ENCODE measurements around the gene RAD51B. TPM values are rescaled to one million over a fixed set of nuclear protein-coding genes. Genes with fewer than 3 reads are reported as not detected.
A peak's percentile ranks its signal among the peaks of the same experiment; 100 is the strongest.
"Not testable (repeated sequence)": the region's sequence is repeated elsewhere in the genome, so short reads cannot be mapped to it uniquely, and the experiment has no call there.

Gene RAD51B
- total RNA-seq, 2 experiments from 2014 or later = 27.4 to 31.6 TPM

DNA sequence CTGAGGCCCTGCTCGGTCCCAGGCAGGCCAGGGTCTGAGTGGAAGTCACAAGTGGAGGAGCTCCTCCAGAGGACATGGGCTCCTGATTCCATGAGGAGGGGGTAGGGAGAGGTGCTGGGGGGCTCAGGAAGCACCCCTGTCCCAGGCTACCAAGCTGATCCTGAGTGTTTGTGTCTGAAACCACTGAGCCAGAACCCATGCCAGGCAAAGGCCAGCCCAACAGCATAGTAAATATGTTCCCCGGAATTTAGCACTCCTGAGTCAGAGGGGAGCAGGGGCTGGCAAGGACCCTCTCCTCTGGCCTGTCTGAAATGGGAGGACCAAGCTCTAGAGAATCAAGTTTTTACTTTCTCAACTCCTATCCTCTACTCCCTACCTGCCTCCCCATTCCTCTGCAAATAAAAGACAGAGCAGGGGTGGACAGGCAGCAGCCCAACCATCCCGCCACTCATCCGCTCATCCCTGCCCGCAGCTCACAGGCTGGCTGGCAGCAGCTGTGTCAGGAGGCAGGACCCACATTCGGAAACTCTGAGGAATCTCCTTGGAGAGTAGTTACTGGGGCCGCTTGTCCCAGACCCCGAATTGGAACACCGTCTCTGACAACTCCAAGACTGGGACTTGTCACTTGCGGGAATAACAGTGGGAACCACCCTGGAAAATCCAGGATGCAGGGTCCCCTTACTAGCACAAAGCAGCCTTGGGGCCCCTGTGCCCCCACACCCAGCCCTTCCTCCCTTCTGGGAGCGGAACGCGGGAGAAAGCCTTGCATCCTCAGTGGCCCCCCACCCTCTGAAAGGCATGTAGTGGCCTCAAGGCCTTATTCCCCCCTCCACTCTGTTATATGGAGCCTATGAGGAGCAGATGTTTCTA lies 870.7 kb downstream of the RAD51B start:
- Mint-ChIP-seq H3K4me3 (no peak overlapping the region), H3K9me3 (no peaks in the 10 kb centered on the region), H3K27ac (no peak overlapping the region), H3K27me3 (no peaks in the 10 kb centered on the region), H3K4me1 (peaks cover 23% of the 10 kb centered on the region), H3K36me3 (no peaks in the 10 kb centered on the region)
- no peak for DNase-seq

DNA sequence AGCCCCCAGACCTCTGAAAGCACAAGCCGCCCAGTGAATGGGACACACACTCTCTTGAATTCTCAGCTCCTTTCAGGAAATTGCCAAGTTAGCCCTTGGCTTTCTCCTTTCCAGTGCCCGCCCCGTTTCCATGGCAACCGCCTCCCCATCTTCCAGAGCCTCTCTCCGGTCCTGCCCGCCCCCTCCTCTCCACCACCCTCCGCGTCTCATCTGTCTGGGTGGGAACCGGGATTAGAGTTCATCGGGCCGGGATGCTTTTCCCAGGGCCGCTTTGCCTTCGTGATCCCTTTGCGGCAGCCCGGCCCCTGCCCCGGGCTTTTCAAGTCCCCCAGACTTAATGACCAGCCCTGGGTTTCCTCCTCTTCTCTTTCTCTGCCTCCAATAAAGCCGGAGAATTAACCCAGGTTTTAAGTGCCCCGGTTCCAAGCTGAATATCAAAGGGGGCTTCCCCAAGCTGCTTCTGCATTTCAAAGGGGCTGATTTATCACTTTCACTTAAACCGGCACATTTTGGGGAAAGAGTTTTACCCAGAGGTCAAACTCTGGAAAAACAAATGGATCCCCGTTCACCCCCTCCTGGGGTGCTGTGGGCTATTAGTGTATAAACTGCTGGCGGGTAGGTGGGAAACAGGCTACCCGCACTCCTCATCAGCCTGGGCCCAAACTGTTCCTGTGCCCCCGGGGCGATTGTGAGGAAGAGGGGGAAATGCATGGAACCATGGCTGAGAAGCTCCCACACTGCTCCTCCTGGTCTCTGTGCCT lies 871.6 kb downstream of the RAD51B start:
- H3K4me3 Mint-ChIP-seq = no peak overlapping the region
- no peaks in the 10 kb centered on the region for H3K9me3 Mint-ChIP-seq
- H3K27me3 Mint-ChIP-seq = no peaks in the 10 kb centered on the region
- no peak overlapping the region for H3K27ac Mint-ChIP-seq
- H3K4me1 Mint-ChIP-seq = peaks cover 23% of the 10 kb centered on the region
- no peaks in the 10 kb centered on the region for H3K36me3 Mint-ChIP-seq
- no peak for DNase-seq

DNA sequence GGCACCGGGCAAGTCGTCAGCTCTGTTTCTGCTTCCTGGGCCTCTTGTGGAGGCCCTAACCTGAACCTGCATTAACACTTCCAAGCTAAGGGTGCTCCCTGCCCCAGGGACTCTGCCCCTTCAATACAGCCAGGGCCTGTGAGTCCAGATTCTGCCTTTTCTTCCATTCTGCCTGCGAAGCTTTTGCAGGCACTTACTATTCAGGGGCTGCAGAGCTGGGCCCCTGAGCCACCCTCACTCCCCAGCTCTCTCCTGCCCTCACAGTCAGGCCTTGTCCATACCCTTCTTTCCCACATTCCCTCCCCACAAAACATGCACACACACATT lies 872.2 kb downstream of the RAD51B start:
- Mint-ChIP-seq H3K27me3 (no peaks in the 10 kb centered on the region), H3K4me1 (peaks cover 19% of the 10 kb centered on the region)

DNA sequence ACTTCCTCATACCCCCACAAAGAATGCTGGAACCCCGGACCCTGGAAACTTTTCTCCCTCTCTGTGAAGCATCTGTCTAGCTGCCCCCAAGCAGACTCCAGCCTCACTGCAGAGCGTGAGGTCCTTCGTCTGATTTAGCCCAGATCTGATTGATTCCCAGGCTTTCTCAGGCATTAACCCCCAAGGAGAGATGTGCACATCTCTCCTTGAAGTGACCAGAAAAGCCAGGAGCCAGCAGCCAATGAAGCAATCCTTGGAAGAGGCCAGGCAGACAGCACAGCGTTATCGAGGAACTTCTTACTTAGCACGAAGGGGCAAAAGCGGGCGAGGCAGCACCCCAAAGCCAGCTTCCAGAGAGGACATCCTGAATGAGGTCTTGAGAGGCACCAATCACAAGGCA lies 872.6 kb downstream of the RAD51B start:
- Mint-ChIP-seq H3K27ac (no peak overlapping the region), H3K9me3 (no peaks in the 10 kb centered on the region), H3K27me3 (no peaks in the 10 kb centered on the region), H3K36me3 (no peaks in the 10 kb centered on the region), H3K4me1 (peaks cover 19% of the 10 kb centered on the region), H3K4me3 (no peak overlapping the region)
- no peak for DNase-seq

More for the DNA sequence above, 872.2 kb downstream of the RAD51B start:
- no peak for DNase-seq
- H3K27ac Mint-ChIP-seq = no peak overlapping the region
- no peak overlapping the region for H3K4me3 Mint-ChIP-seq
- H3K36me3 Mint-ChIP-seq = no peaks in the 10 kb centered on the region
- H3K9me3 Mint-ChIP-seq = no peaks in the 10 kb centered on the region

DNA sequence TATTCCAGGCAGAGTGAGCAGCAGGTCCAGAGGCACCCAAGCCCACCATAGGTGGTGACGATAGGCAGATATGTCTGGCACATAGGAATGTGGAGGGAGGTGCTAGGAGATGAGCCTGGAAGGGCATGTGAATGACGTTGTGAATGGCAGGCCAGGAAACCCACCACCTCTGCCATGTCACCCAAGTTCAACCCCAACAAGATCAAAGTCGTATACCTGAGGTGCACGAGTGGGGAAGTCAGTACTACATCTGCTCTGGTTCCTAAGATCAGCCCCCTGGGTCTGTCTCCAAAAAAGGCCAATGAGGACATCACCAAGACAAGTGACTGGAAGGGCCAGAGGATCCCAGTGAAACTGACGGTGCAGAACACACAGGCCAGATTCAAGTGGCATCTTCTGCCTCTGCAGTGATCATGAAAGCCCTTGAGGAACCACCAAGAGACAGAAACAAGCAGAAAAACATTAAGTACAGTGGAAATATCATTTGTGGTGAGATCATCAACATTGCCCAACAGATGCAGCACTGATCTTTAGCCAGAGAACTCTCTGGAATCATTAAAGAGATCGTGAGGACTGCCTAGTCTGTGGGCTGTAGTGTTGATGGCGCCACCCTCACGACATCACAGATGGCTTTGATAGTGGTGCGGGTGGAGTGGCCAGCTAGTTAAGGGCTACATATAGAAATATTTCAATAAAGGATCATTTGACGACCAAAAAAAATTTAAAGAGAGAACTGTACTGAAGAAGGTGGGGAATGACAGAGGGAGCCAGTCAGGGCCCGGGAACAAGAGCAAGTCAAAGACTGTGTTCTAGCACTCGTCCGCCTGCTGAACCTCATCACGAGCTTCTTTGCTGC lies 873.6 kb downstream of the RAD51B start:
- Mint-ChIP-seq H3K27ac (no peak overlapping the region), H3K4me1 (peaks cover 19% of the 10 kb centered on the region), H3K36me3 (no peaks in the 10 kb centered on the region), H3K4me3 (no peak overlapping the region), H3K9me3 (no peaks in the 10 kb centered on the region), H3K27me3 (no peaks in the 10 kb centered on the region)
- no peak for DNase-seq

DNA sequence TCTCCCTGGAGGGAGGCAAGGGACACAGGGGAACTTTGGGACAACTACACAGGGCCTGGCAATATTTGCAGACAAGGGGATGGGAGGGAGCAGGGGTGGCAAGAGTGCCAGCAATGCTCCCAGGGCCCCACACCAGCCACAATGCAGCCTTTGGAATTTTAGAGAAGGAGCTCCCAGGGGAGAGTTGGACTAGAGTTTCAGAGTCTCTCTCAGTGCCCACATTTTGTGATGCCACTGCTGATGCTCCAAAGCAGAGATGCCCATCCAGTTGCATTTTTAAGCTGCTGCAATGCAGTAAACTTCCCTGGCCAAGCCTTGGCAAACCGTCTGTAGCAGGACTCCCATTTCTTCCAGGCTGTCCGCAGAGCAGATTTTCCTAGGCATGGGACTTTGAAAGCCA lies 874.3 kb downstream of the RAD51B start:
- Mint-ChIP-seq H3K27ac (no peak overlapping the region), H3K4me3 (no peak overlapping the region), H3K9me3 (no peaks in the 10 kb centered on the region), H3K4me1 (peaks cover 19% of the 10 kb centered on the region), H3K36me3 (no peaks in the 10 kb centered on the region), H3K27me3 (no peaks in the 10 kb centered on the region)
- no peak for DNase-seq

DNA sequence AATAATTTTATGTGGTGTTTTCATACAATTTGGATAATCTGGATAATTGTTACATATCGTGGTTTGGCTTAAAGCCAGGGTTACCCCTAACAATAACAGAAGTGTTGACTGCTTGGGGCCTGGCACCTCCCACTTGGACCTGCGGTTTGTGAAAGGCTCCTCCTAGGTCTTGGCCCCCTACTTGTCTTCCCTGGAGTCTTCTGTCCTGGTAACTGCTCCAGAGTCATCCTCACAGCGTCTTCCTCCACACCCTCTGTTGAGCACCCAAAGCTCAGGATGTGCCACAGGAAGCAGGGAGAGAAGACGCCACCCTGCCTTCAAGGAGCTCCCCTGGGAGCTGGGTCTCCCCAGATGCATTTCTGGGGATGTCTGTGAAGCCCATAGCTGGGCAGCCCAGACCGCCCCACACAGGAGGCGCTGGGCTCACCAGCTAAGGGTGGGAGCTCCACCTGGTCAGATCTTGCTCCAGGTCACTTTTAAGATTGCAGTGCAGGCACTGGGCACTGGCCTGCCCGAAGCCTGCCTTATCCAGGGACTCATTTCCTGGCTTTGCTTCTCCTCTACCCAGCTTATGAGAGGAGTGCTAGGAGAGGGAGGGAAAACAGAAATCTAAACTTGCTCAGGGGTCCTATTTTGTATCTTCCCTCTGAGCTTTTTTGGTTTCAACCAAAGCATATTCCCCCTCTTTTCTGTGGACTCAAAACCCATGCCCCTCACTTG lies 875.1 kb downstream of the RAD51B start:
- H3K36me3 Mint-ChIP-seq = no peaks in the 10 kb centered on the region
- H3K9me3 Mint-ChIP-seq = no peaks in the 10 kb centered on the region
- DNase-seq = no peak
- H3K4me1 Mint-ChIP-seq = peaks cover 15% of the 10 kb centered on the region
- no peak overlapping the region for H3K27ac Mint-ChIP-seq
- no peak overlapping the region for H3K4me3 Mint-ChIP-seq
- H3K27me3 Mint-ChIP-seq = no peaks in the 10 kb centered on the region

DNA sequence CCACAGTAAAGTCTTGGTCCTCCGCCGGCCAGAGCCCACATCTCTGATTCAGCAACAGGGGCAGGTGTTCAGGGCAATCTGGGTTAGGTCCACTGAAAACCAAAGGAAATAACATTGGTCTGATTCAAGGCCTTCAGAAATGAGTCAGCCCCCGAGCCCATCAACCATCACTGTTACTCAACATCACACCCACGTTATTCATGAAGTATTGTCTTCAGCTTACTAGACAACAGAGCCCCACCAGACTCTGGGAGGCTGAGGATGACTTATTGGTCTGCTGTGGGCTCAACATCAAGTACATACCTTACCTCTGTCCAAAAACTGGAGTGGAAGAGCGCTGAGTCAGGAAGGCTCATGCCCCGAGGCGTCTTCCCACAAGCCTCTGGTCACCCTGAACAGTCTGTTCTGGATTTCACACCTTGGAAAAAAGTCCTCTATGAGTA lies 875.8 kb downstream of the RAD51B start:
- H3K27ac Mint-ChIP-seq = no peak overlapping the region
- H3K4me1 Mint-ChIP-seq = peaks cover 15% of the 10 kb centered on the region
- DNase-seq = peak; percentile 17
- peaks cover 1% of the 10 kb centered on the region for H3K9me3 Mint-ChIP-seq
- no peaks in the 10 kb centered on the region for H3K27me3 Mint-ChIP-seq
- H3K36me3 Mint-ChIP-seq = no peaks in the 10 kb centered on the region
- no peak overlapping the region for H3K4me3 Mint-ChIP-seq

DNA sequence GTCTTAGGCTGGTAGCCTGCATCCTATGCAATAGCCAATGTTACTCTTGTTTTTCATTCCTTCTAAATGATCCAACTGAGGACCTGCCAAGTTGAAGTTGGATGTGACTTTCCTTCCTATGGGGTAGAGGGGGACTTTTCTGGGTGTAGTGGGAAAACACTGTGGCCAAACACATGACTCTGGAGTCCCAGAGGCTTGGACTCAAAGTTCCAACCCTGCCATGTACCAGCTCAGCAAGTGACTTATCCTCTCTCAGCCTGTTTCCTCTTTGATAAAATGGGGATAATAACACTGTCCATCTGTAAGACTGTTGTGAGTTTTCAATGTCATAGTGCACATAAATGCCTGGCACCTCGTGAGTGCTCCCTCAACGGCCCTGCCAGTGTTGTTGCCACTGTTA lies 876.3 kb downstream of the RAD51B start:
- Mint-ChIP-seq H3K27ac (no peak overlapping the region), H3K9me3 (peaks cover 1% of the 10 kb centered on the region), H3K4me1 (peaks cover 15% of the 10 kb centered on the region), H3K27me3 (no peaks in the 10 kb centered on the region), H3K4me3 (no peak overlapping the region), H3K36me3 (no peaks in the 10 kb centered on the region)
- no peak for DNase-seq

DNA sequence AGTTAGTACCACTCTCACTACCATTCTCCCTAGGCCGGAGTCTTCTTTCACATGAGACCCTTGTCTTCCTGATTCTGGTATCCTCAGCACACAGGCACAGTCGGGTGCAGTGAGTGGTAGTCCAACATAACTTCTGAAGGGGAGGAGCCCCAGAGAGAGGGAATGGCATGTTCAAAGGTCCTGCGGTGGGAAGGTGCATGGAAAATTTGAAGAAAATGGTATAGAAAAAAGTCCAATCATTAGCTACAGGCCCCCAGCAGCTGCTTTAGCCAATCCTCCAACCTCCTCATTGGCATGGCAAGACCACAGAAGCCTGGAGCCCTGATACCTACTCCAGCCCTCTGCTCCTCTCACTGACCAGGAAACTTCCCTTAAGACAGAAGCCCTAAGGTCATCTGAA lies 876.7 kb downstream of the RAD51B start:
- no peak overlapping the region for H3K27ac Mint-ChIP-seq
- DNase-seq = no peak
- no peaks in the 10 kb centered on the region for H3K27me3 Mint-ChIP-seq
- H3K9me3 Mint-ChIP-seq = peaks cover 1% of the 10 kb centered on the region
- H3K36me3 Mint-ChIP-seq = no peaks in the 10 kb centered on the region
- peaks cover 15% of the 10 kb centered on the region for H3K4me1 Mint-ChIP-seq
- H3K4me3 Mint-ChIP-seq = no peak overlapping the region

DNA sequence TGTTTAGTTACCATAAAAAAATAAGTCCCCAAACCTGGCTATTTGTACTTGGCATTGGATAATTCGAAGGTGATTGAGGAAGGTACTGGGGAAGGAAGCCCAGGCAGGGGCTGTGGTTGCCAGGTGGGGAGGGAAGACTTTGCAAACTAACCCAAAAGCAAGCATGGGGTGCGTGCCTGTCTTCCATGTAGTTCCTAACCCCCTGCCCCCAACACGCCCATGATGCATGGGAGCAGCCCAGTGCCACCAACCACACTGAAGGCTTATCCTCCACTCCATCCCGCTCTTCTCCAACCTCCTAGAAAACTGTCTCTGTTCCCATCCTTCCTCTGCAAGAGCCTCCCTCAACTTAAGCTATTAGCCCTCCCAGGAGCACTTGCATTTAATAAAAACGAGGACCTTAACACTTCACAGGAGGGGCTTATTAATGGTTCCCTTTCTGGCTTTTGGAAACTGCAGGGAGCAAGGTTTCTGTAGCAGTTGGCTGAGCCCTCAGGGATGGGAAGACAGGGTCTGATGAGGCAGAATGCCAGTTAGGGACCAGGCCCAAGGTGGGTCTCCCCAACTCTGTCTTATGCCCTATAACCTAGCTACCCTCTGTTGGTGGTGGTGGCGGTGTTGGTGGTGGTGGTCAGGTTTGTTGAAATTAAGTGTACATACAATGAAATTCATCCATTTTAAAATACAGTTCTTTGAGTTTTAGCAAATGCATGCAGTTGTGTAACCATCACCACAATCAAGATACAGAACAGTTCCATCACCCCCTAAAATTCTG lies 877.3 kb downstream of the RAD51B start:
- H3K27ac Mint-ChIP-seq = no peak overlapping the region
- DNase-seq = no peak
- peaks cover 1% of the 10 kb centered on the region for H3K9me3 Mint-ChIP-seq
- H3K4me1 Mint-ChIP-seq = peaks cover 15% of the 10 kb centered on the region
- no peak overlapping the region for H3K4me3 Mint-ChIP-seq
- H3K36me3 Mint-ChIP-seq = no peaks in the 10 kb centered on the region
- no peaks in the 10 kb centered on the region for H3K27me3 Mint-ChIP-seq

DNA sequence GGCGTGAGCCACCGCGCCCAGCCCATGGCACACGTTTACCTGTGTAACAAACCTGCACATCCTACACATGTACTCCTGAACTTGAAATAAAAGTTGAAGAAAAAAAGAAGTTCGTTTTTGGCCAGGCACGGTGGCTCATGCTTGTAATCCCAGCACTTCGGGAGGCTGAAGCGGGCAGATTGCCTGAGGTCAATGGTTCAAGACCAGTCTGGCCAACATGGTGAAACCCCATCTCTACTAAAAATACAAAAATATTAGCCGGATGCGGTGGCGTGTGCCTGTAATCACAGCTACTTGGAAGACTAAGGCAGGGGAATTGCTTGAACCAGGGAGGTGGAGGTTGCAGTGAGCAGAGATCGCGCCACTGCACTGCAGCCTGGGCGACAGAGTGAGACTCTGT lies 879.2 kb downstream of the RAD51B start:
- peaks cover 17% of the 10 kb centered on the region for H3K4me1 Mint-ChIP-seq
- H3K36me3 Mint-ChIP-seq = not testable (repeated sequence)

DNA sequence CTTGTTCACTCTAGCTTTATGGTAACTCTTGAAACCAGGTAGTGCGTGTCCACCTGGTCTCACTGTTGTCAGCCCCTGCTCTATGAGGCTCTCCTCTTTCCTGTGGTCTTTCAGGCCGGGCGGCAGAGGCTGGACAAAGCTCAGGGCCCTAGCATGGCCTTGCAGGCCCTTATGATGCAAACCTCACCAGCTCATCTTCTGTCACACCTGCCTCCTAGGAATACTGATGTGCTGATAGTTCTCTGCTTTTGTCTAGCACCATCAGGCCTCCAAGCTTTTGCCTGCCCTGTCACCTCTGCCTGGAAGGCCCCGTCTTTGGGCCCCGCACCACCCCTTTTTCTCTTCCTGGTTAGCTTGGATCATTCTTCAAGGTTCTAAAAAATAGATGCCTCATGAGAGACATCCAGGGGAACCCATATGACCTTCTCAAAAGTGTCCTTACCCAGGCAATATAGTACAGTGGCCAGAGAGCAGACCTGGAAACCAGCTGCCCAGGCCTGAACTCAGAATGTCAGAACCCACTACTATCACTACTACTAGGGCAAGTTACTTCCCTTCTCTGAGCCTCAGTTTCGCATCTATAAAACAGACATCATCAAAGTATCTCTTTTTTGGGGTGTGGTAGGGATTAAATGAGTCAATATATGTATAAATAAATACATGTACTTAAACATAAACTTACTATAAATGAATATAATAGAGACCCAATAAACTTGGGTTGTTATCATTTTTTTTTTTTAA lies 881.6 kb downstream of the RAD51B start:
- Mint-ChIP-seq H3K9me3 (peaks cover 1% of the 10 kb centered on the region), H3K4me3 (no peak overlapping the region), H3K36me3 (no peaks in the 10 kb centered on the region), H3K27ac (no peak overlapping the region), H3K4me1 (peaks cover 6% of the 10 kb centered on the region), H3K27me3 (no peaks in the 10 kb centered on the region)
- no peak for DNase-seq

More for the DNA sequence above, 879.2 kb downstream of the RAD51B start:
- H3K9me3 Mint-ChIP-seq, DNase-seq, H3K27ac Mint-ChIP-seq, H3K27me3 Mint-ChIP-seq, H3K4me3 Mint-ChIP-seq: not testable (repeated sequence)
